MM.1S (cell line): ENCODE results near the gene SUCLG1.
"Not testable (repeated sequence)": the region's sequence is repeated elsewhere in the genome, so short reads cannot be mapped to it uniquely, and the experiment has no call there.

Experiments used
- CTCF ChIP-seq: fragments of 300-600 bp; sonication (generic); IDR thresholded peaks from 2 replicates; pipeline ENCODE4 v1.5.1; 2016; ENCODE audit warnings: antibody characterized with exemption, low read length, mixed read lengths
- EZH2phosphoT487 ChIP-seq: fragments of 300-600 bp; sonication (generic); IDR thresholded peaks from 2 replicates; pipeline ENCODE4 v1.6.1; 2018; ENCODE audit warnings: antibody characterized with exemption, low read length

- TF ChIP-seq CTCF, EZH2phosphoT487: not testable (repeated sequence)
These were observed 13.3 kb upstream of the SUCLG1 start for GRCh38 chr2:84472423-84472822.
